ENCODE results near the gene SYVN1.

- TF ChIP-seq CTCF (IDR thresholded peaks at IDR 0.05) (no peak), POLR2AphosphoS5 (IDR thresholded peaks at IDR 0.05; ENCODE audit: low read depth, low read length) (no peak), REST (IDR thresholded peaks at IDR 0.05; ENCODE audit: insufficient read depth in 1 of 2, low read depth in 2 of 2, low read length in 1 of 2) (no peak), SIN3A (IDR thresholded peaks at IDR 0.05; ENCODE audit: borderline replicate concordance, insufficient read depth, low read depth, low read length) (no peak), TCF7L2 (IDR thresholded peaks at IDR 0.05; ENCODE audit: low read depth, low read length) (no peak)
These were observed 24.7 kb upstream of the SYVN1 start for GRCh38 chr11:65159012-65159411.
